GM18508 (cell line): ENCODE measurements around the gene DAP3.
A peak's percentile ranks its signal among the peaks of the same experiment; 100 is the strongest.
"Not testable (repeated sequence)": the region's sequence is repeated elsewhere in the genome, so short reads cannot be mapped to it uniquely, and the experiment has no call there.

Experiments used
- ATAC-seq: cut with Tn5 transposase; IDR thresholded peaks from one replicate; pipeline ENCODE4 v1.9.1; 2021; ENCODE audit warnings: moderate number of reproducible peaks; ENCODE audit not compliant: insufficient read depth, unreplicated experiment

The DAP3 gene

GRCh38 chr1:155680531-155680930 is 8.4 kb upstream of the DAP3 start:
- no peak for ATAC-seq

DNA sequence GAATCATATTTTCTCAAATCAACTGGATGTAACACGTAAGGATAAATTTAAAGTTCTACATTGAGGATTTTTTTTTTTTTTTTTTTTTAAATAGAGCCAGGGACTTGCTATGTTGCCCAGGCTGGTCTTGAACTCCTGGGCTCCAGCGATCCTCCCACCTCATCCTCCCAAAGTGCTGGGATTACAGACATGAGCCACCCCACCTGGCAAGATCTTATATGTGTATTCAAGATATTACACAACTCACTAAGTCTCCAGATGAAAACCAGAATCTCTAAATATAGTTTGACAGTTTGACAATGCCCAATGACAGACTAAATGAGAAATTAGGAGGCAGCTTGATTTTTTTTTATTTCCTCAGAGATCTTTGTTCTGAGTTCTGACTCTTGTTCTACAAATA is 7.1 kb upstream of the DAP3 start:
- no peak for ATAC-seq

GRCh38 chr1:155687705-155688323 is 1.1 kb upstream of the DAP3 start:
- ATAC-seq = not testable (repeated sequence)

DNA sequence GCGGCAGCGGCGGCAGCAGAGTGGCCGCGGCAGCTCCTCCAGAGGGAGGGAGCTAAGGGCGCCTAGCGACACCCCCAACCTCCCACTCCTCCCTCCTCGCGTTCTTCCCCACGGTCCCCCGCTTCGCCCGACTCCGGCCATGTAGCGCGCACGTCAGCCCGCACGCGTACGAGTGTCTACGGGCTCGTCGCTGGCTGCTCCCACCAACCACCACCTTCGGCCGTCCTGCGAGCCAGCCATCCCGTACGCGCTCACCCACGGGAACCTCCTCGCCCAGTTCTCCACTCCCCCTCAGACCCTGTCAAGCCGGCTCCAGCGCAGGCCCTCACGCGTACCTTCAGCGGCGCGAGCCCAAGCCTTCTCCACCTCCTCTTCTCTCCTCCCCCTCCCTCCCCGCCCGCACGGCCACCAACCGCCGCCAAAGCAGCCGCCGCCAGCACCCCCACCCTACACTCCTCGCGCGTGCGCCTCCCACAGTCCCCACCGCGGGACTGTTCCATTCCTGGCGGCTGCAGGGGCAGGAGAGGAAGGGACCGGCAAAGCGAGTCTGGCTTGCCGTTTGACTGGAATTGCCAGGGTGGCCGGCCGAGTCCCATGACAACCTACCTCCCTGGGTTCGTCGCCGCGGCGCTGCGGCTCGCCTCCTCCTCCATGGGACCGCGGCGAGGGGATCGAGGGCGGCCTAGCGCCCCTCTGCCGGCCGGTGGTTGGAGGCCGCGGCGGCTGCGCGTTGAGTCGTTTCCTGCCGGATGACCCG is 389 bp upstream of the DAP3 start, which contains the start of gene YY1AP1:
Gene YY1AP1 (minus strand): TSS at position 451 of the 757 bp plus-strand sequence. CDS start 8,338 bp downstream, outside the sequence.
- ATAC-seq = peak; percentile 27

DNA sequence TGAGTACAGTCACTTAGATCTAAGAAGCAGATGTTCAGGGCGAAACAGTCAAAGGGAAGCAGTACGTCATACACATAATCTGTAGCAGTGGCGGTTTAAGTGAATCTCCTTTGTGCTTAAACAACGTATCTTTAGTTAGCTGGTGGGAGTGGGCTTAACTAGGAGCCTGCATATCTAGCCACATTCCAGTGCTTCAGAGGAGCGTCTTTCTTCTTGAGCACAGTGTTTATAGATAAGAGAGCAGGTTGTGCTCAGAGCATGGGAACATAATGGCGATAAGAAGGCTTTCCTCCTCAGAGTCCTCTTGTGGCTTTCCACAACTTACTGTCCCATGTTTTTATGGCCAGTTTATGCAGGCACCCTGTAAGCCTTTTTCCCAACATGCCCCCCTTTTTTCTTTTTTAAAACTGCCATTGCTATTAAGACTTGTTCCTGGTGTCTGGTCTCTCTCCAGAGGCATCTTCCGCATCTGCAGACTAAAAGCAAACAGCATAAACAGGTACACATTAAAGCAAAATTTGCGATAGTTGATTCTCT is 3.2 kb downstream of the DAP3 start:
- no peak for ATAC-seq

GRCh38 chr1:155694167-155694566 is 5.3 kb downstream of the DAP3 start:
- ATAC-seq = no peak

DNA sequence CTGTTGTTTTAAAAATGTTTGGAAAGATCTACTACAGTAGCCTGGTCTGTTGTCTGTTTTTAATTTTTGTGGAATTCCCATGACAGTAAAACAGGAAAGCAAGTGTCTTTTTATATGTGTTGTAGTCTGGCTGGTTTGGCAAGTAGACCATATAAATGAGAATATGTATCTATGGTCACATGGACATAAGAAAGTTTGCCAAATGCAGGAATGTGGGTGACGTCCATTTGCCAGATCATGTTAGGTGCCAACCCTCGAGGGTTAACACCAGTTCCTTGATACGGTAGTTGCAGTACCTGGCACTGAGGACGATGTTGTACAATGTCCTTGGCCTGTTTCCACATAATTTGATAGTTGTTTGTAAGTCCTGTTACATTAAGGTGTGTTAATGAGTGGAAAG is 6.2 kb downstream of the DAP3 start:
- ATAC-seq = no peak

- ATAC-seq = no peak
Measured at GRCh38 chr1:155695608-155696007, 6.7 kb downstream of the DAP3 start.

GRCh38 chr1:155696524-155696923 is 7.6 kb downstream of the DAP3 start:
- ATAC-seq = no peak

DNA sequence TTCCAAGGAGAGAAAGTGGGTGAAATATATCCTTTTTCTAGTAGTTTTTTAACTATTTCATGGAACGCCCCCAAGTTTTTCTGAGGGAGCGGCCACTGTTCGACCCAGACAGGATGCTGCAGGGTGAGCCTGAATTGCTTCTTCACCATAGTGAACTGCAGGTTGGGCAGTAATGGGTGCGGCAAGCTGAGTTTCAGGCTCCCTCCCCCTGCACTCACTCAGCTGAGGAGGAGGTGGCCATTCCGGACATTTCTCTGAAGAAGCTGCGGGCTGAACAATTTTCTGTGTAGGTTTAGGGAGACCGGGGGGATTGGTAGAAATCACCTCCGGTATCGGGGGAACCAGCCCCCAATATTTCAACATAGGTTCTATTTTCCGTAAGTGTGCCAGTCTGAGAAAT is 8.2 kb downstream of the DAP3 start:
- no peak for ATAC-seq

- ATAC-seq = not testable (repeated sequence)
Measured at GRCh38 chr1:155697616-155698015, 8.7 kb downstream of the DAP3 start.

DNA sequence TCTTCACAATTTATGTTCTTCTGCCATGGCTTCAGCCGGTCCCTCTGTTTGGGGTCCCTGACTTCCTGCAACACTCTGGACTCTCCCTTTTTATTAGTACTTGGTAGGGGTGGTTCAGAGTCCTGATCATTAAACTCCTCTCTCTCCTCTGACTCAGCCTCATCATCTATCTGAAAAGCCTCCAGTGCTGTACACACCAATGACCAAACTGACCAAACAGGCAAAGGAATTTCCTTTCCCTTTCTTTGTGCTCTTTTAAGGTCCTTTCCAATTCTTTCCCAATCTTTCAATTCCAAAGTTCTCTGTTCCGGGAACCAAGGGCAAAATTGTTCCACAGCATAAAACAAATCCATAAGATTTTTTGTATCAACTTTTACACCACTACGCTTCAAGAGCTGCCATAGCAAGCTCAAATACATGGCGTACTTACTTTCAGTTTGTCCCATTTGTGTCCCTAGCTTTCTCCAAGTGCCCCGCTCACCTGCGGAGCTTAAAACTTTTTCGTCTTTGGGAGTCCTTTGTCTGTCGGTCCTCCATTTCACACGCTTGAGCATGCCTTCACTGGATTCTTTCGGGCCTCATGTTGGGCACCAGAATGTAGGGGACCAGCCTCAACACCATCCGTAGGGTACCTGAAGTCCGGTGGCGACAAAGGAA is 9.6 kb downstream of the DAP3 start:
- ATAC-seq = no peak

DNA sequence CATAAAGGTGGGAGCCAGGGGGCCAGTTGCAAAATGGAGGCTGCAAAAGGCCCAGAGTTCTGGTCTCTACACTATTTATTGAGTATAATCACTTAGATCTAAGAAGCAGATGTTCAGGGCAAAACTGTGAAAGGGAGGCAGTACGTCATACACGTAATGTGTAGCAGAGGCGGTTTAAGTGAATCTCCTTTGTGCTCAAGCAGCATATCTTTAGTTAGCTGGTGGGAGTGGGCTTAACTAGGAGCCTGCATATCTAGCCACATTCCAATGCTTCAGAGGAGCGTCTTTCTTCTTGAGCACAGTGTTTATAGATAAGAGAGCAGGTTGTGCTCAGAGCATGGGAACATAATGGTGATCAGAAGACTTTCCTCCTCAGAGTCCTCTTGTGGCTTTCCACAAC is 10.2 kb downstream of the DAP3 start:
- ATAC-seq = not testable (repeated sequence)

DNA sequence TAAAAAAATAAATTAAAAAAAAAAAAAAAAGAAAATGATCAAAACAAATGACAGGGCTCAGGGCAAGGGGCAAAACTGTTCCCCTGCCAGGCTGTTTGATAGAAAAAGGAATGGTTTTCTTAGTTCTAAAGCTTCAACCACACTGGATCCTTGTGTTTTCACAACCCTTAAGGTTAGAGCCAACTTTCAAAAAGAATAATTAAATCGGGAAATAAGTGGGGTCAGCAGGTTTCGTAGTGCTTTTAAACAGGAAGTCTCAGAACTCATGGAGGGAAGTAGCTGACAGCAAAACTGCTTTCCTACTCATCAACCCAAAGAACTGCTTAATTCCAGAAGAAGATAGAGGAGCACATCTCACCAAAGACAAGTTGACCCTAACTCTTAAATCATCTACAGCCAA is 12.8 kb downstream of the DAP3 start:
- ATAC-seq = not testable (repeated sequence)

DNA sequence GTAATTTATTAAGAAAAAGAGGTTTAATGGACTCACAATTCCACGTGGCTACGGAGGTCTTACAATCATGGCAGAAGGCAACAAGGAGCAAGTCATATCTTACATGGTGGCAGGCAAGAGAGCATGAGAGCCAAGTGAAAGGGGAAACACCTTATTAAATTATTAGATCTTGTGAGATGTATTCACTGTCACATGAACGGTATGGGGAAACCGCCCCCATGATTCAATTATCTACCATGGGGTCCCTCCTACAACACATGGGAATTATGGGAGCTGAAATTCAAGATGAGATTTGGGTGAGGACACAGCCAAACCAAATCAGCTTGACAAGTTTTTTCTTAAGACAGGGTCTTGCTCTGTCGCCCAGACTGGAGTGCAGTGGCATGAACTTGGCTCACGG is 14.3 kb downstream of the DAP3 start:
- ATAC-seq = no peak

DNA sequence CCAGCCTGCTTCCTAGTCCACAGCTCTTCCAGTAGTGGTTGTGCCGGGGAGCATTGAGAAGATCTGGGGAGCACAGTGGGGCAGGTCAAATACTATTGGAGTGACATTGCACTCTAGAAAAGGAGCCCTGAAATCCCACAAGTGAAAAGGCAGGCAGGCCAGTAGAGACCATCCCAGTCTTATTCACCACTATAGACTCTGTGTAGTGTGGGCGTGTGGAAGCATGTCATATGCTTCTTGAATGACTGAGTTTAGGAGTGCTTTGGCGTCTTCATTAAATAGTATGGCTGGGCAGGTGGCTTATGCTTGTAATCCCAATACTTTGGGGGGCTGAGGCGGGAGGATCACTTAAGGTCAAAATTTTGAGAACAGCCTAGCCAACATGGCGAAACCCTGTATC is 15.5 kb downstream of the DAP3 start:
- ATAC-seq = not testable (repeated sequence)

DNA sequence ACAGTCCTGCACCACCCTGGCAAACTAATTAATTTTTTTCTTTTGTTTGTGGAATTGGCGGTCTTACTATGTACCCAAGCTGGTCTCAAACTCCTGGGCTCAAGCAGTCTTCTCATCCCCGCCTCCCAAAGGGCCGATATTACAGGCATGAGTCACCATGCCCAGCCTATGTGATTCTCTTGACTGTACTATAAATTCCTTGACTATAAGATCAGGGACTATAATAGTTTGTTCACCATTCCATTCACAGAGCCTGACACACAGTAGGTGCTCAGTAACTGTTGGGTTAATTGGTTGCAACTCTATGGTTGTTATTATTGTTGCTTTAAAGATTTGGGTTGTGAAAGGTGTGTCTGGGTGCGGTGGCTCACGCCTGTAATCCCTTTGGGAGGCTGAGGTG is 17.2 kb downstream of the DAP3 start:
- no peak for ATAC-seq

GRCh38 chr1:155709391-155709790 is 20.5 kb downstream of the DAP3 start:
- ATAC-seq = no peak

DNA sequence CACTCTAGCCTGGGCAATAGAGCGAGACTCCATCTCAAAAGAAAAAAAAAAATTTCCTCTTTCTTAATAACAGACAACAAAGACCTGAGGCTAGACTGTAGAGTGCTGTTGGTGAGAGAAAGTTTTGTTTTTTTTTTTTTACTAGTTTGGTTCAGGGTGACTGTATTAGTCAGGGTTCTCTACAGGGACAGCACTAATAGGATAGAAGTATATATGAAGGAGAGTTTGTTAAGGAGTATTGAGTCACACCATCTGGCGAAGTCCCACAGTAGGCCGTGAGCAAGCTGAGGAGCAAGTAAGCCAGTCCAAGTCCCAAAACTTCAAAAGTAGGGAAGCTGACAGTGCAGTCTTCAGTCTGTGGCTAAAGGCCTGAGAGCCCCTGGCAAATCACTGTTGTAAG is 22.6 kb downstream of the DAP3 start:
- ATAC-seq = not testable (repeated sequence)

DNA sequence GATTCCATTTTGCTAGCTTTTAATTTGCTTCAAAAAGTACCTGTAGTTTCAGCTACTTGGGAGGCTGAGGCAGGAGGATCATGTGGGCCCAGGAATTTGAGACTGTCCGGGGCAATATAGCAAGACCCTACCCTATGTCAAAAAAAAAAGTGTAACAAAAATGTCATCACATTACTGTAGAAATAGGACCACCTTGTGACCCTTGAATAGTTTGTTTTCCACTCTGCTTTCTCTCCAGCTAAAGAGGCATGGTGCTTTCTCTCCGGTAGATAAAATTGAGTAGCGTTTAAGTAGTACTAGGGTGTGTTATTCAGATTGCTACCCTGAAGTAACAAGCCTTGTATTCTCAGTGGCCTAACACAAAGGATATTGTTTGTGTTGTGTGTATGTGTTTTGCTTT is 23.7 kb downstream of the DAP3 start:
- not testable (repeated sequence) for ATAC-seq

DNA sequence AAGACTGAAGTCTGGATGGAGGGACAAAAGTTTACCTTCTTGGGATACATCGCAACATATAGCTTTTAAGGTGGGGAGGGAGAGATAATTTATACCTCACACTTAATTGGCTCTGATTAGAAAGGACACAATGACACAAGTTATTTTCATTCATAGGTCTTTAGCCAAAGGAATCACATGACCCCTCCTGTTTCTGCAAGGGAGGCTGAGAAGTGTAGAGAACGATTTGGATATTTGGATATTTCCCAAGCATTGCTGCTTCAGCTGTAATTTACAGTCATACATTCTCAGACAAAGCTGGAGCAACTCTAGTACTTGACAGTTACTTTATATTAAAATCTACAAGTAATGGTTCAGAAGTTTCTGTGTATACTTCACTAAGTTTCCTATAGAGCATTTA is 24.2 kb downstream of the DAP3 start:
- ATAC-seq = no peak
